ENCODE measurements around the gene PCNX3.

Gene PCNX3

DNA sequence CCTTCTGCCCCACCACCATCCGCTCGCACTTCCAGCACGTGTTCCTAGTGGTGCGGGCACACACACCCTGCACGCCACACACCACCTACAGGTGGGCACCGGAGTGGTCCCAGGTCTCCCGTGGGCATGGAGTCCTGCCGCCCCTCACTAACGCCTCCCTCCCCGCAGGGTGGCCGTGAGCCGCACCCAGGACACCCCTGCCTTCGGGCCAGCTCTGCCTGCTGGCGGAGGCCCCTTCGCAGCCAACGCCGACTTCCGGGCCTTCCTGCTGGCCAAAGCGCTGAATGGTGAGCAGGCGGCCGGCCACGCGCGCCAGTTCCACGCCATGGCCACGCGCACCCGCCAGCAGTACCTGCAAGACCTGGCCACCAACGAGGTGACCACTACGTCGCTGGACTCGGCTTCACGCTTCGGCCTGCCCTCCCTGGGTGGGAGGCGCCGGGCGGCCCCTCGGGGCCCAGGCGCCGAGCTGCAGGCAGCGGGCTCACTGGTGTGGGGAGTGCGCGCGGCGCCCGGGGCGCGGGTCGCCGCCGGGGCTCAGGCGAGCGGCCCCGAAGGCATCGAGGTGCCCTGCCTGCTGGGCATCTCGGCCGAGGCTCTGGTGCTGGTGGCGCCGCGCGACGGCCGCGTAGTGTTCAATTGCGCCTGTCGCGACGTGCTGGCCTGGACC, 30.8 kb downstream of the PCNX3 start:
- no peak overlapping the region for H3K4me3 ChIP-seq (ENCODE audit: low read depth, low read length)
- DNase-seq (ENCODE audit: low read depth), result no peak

DNA sequence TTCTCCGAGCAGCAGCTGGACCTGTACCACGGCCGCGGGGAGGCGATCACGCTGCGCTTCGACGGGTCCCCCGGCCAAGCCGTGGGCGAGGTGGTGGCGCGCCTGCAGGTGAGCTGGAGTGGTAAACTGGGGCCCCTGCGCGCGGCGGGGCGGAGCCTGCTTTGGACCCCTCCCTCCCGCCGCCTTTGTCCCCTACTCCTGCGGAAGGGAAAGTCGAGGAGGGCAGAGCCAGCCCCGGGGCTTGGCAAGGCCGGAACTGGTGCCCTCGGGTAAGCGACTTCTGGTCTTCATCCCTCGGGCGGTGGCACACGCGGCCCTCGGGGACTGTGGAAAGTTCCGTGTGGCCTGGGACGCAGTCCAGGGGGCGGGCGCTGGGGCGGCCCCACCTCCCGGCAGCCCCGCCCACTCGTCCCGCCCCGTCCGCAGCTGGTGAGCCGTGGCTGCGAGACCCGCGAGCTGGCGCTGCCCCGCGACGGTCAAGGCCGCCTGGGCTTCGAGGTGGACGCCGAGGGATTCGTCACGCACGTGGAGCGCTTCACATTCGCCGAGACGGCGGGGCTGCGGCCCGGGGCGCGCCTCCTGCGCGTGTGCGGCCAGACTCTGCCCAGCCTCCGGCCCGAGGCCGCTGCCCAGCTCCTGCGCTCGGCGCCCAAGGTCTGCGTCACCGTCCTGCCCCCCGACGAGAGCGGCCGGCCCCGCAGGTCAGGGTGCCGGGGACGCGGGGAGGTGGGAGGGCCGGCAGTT, 31.6 kb downstream of the PCNX3 start:
- DNase-seq (ENCODE audit: low read depth), result no peak
- TF ChIP-seq, protein P1, sequence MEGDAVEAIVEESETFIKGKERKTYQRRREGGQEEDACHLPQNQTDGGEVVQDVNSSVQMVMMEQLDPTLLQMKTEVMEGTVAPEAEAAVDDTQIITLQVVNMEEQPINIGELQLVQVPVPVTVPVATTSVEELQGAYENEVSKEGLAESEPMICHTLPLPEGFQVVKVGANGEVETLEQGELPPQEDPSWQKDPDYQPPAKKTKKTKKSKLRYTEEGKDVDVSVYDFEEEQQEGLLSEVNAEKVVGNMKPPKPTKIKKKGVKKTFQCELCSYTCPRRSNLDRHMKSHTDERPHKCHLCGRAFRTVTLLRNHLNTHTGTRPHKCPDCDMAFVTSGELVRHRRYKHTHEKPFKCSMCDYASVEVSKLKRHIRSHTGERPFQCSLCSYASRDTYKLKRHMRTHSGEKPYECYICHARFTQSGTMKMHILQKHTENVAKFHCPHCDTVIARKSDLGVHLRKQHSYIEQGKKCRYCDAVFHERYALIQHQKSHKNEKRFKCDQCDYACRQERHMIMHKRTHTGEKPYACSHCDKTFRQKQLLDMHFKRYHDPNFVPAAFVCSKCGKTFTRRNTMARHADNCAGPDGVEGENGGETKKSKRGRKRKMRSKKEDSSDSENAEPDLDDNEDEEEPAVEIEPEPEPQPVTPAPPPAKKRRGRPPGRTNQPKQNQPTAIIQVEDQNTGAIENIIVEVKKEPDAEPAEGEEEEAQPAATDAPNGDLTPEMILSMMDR (IDR thresholded peaks at IDR 0.05; ENCODE audit: low read depth, low read length, missing control alignments), result no peak
- H3K4me3 ChIP-seq (ENCODE audit: low read depth, low read length), result no peak overlapping the region

More for the DNA sequence above, 30.8 kb downstream of the PCNX3 start:
- TF ChIP-seq, protein P1 (IDR thresholded peaks at IDR 0.05; ENCODE audit: low read depth, low read length, missing control alignments), result no peak

DNA sequence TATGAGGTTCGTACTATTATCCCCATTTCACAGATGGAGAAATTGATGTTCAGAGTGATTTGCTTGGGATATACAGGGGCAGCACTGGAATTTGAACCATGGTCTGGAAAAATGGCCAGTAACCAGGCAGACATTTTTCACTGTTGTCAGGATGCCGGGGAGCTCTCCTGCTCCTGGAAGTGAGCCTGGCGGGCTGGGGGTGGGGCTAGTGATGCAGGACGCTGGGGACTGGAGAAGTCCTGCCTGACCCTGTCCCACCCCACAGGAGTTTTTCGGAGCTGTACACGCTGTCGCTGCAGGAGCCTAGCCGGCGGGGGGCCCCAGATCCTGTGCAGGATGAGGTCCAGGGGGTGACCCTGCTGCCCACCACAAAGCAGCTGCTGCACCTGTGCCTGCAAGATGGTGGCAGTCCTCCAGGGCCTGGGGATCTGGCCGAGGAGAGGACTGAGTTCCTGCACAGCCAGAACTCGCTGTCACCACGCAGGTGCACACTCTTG, 33.5 kb downstream of the PCNX3 start:
- TF ChIP-seq, protein P1 (IDR thresholded peaks at IDR 0.05; ENCODE audit: low read depth, low read length, missing control alignments), result no peak
- DNase-seq (ENCODE audit: low read depth), result no peak
- no peak overlapping the region for H3K4me3 ChIP-seq (ENCODE audit: low read depth, low read length)

DNA sequence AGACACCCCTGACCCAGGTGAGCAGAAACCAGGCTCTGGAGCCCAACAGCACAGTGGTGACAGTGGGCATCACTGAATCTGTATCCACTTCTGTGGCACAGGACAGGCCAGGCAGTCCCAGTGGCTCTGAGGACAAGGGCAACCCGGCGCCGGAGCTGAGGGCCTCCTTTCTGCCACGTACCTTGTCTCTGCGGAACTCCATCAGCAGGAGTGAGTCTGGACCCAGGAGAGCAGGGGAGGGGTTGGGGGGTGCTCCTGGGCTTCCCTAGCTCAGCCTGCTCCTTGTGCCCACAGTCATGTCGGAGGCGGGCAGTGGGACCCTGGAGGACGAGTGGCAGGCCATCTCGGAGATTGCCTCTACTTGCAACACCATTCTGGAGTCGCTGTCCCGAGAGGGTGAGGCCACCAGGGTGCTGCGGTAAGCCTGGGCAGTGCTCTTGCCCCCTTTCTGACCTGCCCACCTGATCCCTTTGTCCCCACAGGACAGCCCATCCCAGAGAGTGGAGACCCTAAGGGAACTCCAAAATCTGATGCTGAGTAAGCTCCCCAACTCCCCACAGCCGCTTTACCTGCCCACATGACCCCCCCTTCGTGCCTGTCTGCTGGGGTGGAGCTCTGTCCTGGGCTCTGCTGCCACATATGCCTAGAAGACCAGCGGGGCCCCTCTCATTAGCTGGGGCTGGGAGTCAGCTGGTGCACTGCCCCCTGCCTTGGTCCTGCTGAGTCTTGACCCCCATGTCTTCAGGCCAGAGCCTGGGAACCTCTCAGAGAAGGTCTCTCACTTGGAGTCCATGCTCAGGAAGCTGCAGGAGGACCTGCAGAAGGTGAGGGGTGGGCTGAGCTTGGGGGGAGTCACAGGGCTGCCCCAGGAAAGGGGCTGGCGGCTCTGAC, 34.3 kb downstream of the PCNX3 start:
- TF ChIP-seq, protein P1 (IDR thresholded peaks at IDR 0.05; ENCODE audit: low read depth, low read length, missing control alignments), result no peak
- no peak for DNase-seq (ENCODE audit: low read depth)
- no peak overlapping the region for H3K4me3 ChIP-seq (ENCODE audit: low read depth, low read length)

DNA sequence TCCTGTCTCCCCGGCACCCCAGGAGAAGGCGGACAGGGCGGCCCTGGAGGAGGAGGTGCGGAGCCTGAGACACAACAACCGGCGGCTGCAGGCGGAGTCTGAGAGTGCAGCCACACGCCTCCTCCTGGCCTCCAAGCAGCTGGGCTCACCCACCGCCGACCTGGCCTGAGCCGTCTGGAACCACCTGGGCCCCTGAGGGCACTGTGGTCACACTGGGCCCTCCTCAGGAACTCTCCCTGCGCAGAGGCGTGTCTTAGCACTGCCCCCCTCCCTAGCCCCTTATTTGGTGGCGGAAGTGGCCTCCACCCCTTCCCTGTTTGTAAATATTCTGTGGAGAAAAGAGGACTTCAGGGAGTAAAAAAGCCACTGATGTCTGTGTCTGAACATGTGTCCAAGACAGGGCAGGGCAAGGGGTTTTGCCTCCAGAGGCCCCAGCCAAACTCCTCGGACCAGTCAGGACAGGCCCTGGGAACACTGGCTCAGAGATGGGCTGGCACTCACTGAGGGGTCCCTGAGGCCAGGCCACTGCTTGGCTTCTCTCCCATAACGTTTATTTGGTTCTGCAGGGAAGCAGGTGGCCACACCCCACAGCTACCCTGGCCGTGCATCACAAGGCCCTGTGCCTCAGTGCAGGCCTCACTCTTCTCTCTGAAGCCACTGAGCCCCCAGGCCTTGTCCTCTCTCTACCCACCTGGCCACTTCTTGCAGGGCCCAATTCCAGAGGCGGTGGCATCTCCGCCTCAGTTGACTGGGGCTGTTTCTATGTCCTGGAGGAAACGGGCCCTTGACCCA, 35.2 kb downstream of the PCNX3 start:
- no peak for DNase-seq (ENCODE audit: low read depth)
- H3K4me3 ChIP-seq (ENCODE audit: low read depth, low read length), result no peak overlapping the region
- TF ChIP-seq, protein P1 (IDR thresholded peaks at IDR 0.05; ENCODE audit: low read depth, low read length, missing control alignments), result no peak

DNA sequence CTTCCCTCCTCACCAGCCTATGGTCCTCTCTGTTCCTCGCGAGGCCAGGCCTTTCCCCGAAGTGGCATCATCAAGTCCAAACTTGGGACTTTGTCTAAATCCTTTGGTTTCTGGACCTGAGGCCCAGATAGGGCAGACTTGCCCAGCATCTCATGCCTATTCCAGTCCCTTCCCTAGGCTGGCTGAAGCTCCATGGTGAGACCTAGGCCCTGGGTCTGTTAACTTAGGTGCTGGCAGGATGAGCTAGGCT, 35.7 kb downstream of the PCNX3 start:
- TF ChIP-seq, protein P1 (IDR thresholded peaks at IDR 0.05; ENCODE audit: low read depth, low read length, missing control alignments), result no peak
- DNase-seq (ENCODE audit: low read depth), result no peak
- H3K4me3 ChIP-seq (ENCODE audit: low read depth, low read length), result no peak overlapping the region

All from GM12864 (cell line).